HG03565 (cell line): Measurements from ENCODE around the gene MPEG1.

ENCODE experiments used
- ATAC-seq: cut with Tn5 transposase; IDR thresholded peaks from one replicate; pipeline ENCODE4 v1.9.1; 2021; ENCODE audit warnings: mild to moderate bottlenecking, moderate library complexity; ENCODE audit not compliant: unreplicated experiment

Gene MPEG1, protein sequence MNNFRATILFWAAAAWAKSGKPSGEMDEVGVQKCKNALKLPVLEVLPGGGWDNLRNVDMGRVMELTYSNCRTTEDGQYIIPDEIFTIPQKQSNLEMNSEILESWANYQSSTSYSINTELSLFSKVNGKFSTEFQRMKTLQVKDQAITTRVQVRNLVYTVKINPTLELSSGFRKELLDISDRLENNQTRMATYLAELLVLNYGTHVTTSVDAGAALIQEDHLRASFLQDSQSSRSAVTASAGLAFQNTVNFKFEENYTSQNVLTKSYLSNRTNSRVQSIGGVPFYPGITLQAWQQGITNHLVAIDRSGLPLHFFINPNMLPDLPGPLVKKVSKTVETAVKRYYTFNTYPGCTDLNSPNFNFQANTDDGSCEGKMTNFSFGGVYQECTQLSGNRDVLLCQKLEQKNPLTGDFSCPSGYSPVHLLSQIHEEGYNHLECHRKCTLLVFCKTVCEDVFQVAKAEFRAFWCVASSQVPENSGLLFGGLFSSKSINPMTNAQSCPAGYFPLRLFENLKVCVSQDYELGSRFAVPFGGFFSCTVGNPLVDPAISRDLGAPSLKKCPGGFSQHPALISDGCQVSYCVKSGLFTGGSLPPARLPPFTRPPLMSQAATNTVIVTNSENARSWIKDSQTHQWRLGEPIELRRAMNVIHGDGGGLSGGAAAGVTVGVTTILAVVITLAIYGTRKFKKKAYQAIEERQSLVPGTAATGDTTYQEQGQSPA

DNA sequence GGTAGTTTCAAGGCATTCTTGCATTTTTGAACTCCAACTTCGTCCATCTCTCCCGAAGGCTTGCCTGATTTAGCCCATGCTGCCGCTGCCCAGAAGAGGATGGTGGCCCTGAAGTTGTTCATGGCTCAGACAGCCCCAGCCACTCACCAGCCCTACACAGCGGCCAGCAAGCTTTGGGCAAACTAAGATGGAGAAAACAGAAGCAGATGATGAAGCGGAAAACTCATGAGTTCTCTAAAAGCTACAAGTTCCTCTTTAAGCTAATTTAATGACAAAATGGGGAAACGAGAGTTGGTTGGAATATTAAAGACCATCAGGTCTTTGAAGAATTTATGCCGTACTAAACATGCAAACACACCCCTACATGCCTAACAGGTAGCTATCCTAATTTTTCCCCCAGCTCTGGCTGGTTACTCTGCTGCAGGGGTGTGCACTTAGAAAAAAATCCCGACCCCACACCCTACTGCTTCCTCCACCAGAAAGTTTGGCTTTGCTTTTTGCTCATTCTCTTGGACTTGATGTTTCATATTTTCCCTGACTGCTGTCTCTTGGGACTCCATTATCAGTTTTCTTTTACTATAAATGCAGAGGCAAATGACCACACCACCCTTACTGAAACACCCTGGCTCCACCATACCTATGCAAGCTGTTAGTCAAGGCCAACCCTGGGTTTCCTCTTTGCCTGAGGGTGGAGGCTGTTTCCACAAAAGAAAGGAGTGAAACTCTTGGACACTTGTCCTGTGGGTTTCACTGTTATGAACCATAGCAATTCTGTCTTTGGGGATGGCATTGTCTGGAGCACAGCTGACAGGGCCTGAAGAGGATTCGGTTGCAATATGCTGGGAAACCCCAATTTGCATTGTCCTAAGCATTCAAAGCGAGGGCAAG lies at the start of gene MPEG1:
MPEG1 (minus strand) TSS at position 184 of the 888 bp plus-strand sequence; CDS start at position 122, 62 bp downstream.
- no peak for ATAC-seq

DNA sequence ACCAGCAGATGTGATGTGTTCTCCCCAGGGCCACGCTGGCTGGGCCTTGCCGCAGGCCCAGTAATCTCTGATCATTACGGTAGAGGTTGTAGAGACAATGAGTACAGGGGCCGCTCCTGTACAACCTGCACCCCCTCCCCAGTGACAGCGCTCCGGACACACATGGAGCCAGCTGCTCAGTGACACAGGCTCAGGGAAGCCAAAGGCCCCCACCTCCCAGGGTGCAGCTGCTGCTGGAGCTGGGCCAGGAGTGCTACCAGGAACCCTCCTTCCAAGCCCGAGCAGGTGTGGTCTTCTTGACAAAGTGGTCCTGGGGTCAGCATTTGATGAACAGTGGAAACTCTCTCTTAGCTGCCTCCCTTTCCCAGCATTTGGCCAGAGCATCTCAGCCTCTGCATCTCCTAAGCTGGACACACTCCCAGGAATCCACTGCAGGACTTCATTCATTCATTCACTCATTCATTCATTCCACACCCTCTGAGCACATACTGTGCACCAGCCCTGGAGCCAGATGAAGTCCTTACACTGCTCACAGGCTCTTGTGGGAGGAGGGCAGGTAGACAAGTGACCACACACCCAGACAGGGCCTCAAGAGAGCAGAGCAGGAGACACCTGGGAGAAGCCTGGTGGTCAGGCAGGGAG lies 49.6 kb upstream of the MPEG1 start:
- ATAC-seq: no peak

DNA sequence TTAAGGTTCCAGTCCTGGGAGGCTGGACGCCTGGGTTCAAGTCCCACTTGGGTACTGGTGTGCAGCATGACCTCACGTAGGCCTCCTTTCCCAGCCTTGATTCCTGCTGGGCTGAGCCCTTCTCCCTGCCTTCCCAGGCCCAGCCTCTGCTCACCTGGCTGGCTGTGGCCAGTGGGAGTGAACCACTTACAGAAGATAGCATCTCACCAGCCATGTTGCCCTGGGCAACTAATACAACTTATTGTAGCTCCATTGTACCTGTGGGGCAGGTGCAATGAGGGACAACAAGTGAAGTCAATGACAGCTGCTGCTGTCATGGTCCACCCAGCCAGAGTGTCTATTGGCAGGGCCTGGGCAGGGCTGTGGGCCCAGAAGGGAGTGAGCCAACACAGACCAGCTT lies 48.4 kb upstream of the MPEG1 start:
- ATAC-seq: no peak

DNA sequence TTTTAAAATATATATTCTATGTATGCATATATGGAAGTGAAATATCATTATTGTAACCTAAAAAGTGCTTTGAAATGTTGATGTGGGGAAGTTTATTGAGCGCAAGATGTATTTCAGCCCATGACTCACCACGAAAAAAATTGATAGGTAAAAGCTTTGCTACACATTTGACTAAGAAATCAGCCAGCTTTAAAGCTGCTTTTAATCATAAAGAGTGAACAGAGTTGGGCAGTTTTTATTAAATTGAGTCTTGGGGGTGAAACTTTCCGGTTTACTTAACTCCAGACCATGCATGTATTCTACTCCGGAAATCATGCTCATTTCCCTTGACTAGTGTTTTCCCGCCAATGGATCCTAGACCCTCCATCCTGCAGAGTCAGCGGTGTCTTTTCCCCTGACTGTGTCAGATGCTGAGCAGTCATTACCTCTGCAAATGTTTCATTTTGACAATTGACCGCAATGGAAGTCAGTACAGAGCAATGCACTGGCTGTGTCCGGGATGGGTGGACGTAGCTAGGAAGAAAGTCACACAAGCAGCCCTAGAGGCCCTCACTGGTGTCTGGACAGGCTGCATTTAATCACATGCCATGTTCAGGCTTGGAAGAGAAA lies 47.2 kb upstream of the MPEG1 start:
- ATAC-seq: no peak

DNA sequence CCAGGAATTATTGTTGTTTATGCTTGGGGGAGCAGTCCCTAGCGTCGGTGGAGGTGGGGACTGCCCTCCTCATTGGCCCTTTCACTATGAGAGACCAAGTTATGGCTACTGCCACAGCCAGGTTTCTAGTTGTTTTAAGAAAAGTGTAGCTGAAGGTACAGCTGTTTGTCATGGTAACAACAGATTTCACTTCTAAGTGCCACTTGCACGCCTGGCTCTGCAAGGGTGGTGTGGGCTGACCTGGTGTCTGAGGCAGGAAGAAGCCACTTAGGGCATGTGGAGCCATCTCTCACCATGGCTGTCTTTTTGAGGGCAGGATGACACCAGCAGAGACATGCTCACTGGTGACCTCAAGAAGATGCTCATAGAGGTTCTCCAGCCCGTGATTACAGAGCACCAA lies 46.3 kb upstream of the MPEG1 start:
- peak; percentile 40 for ATAC-seq

DNA sequence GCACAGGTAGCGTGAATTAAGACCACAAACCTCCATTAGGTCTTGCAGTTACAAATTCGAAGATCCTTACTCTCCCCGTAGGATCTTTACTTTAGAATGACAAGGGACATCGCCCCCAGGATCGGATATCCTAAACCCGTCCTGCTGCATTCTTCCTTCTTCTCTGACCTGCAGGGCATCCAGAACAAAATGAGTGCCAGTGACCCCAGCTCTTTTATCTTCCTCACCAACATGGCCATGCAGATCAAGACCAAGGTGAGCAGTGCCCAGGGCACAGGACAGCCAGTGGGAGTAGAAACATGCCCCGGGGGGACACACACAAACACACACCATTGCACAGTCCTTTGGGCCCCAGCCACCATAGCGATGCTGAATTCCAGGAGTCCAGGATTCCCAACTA lies 42.6 kb upstream of the MPEG1 start:
- no peak for ATAC-seq

DNA sequence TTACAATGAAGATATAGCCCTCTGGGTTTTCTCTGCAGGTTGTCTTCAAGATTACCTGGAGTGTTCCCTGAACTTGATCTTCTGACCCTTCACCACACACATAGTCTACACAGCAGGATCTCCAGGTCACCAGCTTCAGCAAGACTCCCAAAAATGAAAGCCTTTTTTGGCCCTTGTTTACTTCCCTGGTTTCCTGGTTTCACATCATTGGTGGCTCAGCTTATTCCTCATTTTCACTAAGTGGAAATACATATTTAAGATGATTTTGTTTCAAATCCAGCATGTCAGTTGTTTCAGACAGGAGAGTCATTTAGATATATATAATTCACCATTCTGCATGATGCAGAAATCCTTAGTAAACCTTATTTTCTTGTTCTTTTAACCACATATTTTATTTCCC lies 41.6 kb upstream of the MPEG1 start:
- ATAC-seq: no peak

DNA sequence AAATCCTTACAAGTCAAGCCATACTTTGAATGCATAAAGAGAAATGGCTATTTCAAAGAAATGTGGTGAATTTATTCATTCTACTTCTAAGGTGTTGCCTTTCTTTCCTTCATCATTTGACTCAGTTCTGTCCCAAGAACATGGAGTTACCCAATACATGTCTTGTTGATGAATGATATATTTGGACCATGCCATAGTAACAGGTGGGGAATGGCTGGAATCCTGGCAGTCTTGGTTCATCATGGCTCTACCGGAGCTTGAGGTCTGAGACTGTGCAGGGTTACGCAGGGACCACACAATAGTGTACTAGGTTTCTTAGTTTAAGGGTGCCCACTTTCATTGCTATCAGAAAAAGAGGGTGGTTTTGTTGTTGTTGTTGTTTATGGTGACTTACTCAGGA lies 40.3 kb upstream of the MPEG1 start:
- no peak for ATAC-seq

DNA sequence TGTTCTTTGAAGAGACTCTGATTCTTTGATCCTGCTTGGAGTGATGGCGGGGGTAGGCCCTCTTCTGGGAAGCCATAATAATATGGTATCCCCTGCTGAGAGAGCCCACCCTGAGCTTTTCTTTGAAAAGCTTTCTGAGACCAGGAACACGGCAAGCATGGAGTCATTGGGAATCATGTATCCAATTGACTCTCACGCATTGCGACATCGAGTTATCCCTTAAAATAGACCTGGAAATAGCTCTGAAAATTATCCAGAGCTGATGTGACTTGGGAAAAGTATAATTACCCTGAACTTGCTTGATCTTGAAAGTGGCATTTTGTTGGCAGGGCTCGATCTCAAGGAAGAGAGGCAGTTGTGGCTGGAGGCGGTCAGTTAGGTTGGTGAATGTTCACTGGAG lies 36.8 kb upstream of the MPEG1 start:
- no peak for ATAC-seq

DNA sequence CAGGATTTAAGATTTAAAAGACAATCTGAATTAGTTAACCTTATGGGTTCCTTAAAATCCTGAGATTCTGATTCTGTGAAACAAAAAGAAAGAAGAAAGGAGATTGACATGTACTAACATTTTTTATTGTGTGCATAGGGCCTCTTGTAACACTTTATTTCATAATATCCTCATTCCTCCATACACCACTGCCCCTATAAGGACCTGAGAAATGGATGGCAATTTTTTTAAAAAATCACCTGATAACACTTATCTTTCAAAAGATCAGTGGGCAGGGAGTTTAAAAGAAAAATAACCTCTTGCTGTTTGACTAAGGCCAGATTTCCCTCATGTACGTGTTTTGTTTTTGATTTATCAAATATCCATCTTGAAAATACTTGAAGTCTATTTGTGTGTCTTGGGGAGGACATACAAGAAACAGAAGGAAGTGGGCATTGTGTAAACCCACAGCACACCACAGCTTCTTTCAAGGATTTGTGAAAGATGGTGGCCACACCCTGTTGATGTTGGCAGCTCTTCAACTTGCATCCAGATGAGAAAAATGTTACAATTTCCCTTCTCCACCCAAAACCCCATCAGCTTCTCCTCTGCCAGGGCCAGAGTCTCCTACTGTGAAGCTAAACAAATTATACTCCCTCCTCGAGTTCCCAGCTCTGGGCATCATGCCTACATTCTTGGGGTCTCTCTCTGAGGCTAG lies 35.0 kb upstream of the MPEG1 start:
- ATAC-seq: no peak

DNA sequence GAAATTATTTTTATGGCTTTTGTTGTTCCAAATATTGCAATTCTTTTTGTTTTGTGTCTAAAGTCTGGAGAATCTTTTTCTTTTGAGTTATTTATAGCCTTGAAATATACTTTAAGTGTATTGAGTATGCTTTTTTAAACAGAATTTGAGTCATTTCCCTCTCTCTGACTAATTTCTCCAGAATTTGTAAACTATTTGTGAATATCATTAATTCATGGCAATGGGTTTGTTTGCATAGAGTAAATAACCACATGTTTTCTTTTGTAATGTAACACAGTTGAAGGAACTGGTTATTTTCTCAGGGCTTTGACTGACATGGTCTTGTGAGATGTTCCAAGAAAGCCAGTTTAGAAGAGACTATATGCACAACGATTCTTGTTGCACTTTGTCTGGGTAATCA lies 30.9 kb upstream of the MPEG1 start:
- ATAC-seq: no peak

DNA sequence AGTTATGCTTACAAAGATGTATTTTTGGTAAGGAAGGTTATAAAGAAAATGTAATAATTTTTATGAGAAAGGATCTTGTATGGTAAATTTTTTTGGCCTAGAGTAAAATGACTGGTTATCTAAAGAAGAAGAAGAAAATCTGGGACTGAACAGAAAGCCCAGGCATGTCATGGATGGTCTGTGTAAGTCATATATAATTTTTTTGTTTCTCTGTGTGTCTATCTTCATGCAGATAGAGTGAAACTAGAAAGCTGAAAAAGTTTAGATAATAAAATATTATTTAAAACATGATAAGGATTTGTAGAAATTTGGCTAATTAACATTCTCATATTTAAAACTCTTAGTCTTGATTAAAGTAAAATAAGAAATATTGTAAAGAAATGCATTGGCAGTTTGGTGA lies 27.6 kb upstream of the MPEG1 start:
- no peak for ATAC-seq

DNA sequence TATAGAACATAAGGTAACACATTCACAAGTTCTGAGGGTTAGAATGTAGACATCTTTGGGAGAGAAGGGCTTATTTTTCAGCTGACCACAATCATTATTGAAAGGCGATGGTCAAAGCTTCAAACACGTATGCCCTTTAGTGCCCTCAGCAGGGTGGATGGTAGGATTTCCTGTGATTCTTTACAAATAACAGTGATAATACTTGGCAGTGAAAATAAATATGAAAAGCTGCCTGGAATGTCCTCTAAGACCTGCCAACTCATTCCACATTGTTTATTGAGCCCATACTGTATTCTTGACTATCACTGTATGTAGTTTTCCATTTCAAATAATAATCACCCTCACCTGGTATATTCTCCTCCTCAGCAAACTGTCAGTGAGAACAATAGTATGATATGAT lies 13.7 kb upstream of the MPEG1 start:
- ATAC-seq: no peak

DNA sequence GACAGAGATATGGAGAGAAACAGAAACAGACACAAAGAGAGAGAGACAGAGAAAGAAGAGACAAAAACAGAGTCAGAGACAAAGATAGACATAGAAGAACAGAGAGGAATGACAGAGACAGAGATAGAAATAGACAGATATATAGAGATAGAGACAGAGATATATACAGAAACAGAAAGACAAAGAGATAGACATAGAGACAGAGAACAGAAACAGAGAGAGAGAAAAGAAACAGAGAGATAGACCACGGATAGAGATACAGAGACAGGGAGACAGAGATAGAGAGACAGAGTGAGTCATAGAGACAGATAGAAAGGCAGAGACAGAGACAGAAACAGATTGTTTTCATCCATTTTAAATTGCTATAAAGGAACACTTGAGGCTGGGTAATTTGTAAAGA lies 12.3 kb upstream of the MPEG1 start:
- ATAC-seq: peak; percentile 47

DNA sequence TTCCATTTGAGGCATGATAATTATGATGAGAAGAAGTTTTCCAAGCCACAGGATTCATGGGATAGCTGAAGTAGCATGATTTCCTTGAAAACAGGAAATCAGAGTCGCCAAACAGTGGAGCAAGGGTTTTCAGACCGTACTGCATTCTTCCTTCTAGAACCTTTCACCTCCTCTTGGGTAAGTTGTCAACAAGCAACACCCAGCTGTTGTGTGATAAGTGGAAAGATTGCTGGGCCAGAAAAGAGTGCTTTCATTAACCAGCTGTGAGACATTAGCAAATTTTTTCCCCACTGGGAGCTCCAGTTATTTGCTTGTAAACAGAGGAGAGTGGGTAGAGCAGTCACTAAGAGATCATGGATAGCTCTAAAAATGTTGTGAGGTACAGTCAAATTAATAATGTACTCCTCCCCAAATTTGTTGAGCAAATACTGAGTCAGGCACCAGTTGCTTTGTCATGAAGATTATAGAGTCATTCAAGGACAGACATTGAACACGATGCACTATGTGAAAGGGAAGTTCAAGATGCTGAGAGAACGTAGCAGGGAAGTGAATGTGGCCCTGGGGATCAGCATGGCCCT lies 11.7 kb upstream of the MPEG1 start:
- peak; percentile 22 for ATAC-seq

DNA sequence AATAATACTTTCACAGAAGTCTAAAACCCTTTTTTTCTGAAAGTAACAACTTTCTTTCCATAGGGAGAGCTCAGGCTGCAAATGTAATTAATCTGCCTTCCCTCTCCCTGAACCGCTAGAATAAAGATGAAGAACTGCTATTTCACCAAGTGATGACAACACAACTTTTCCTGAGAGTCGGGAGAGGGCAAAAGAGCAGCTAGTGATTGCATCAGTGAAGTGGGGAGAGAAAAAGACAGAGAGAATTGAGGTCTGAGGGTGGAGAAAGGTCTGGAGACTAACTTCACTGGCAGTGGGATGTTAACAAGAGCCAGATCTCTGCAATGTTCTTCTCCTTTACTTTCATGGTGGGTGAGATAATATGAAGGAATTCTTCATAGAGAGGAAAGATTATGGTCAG lies 10.9 kb upstream of the MPEG1 start:
- no peak for ATAC-seq

DNA sequence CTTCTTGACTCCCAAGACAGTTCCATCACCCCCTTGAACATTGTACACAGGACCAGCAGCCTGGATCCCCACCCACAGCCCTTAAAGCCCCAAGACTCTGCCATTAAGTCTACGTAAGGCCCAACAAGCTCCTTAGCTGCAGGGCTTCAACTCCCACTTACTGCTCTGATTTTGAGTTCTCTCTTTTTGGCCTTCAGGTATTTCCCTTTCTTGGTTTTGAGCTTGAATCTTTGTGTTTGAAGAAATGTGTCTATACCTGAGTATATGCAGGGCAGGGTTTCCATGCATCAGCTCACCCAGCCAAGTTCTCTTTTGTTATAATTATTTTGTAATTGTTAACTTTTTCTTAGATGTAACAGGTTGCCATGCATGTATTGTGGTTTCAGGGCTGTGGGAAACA lies 10.4 kb upstream of the MPEG1 start:
- ATAC-seq: no peak

DNA sequence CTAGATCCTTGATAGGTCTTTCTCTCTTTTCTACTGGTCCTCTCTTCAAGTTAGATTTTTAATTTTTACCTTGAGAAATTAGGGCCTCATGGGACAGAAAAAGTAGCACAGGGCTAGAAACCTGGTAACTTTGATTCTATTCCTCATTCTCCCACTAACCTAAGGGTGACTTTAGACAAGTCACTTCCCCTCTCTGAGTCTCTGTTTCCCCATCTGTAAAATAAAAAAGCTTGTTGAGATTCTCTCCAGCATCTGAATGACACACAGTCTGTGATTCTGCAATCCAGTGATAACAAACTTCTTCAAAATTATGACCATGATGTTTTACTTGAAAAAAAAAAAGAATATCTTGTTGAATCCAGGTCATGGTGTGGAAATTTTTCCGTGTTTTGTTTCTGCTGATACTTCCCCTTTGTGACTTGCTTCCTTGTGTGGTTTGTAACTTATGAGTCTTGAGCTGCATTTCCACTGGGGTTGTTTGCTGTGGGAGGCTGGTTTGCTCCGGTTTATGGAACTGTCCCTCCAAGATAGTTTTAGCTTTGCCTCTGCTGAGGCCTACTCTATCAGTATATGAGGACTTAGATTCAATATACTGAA lies 9.8 kb upstream of the MPEG1 start:
- ATAC-seq: no peak

DNA sequence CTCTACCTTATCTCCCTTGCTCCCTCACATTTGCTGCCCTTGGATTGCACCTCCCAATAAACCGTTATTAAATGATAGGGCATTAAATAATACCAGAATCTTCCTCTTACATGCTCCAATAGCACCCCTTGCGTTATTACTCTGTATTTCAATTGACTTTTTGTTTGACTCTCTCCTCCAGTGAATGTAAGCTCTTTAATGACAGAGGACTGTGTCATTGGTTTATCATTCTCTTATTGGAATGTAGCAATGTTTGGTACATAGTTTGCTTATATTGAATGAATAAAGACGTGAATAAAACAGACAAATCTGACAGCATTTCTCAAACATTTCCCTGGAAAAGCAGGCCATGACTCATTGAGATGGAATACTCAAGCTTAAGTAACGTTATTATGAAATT lies 8.7 kb upstream of the MPEG1 start:
- no peak for ATAC-seq
